GM10266 (cell line): Measurements from ENCODE around the gene ITGB8.

Experiments
- DNase-seq: peaks from one replicate; pipeline ENCODE4 v3.0.0; 2012; ENCODE audit errors: extremely low spot score
- TF ChIP-seq, protein P1 (sequence below): IDR thresholded peaks from 2 replicates; pipeline ENCODE4 v1.5.1; 2012; ENCODE audit warnings: mild to moderate bottlenecking, low read depth; ENCODE audit not compliant: control insufficient read depth, insufficient read depth; ENCODE audit errors: missing control alignments

ITGB8 gene

DNA sequence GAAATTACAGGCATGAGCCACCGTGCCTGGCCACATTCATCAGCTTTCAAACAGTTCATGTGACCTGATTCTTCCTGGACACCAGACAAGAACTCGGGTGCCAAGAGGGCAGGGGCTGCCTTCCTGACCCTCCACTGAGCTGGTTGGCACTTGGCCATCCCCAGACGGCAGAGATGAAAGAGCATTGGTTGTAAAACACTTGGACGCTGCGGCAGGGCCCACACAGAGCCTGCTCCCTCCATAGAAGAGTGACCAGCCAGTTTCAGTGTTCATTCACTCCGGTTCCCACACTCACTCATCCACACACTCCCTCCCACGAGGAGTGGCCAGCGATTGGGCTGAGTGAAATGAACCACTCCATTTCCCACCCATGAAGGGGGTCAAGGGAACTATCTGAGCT lies 112.3 kb downstream of the ITGB8 start:
- DNase-seq, result no peak
- TF ChIP-seq, protein P1, sequence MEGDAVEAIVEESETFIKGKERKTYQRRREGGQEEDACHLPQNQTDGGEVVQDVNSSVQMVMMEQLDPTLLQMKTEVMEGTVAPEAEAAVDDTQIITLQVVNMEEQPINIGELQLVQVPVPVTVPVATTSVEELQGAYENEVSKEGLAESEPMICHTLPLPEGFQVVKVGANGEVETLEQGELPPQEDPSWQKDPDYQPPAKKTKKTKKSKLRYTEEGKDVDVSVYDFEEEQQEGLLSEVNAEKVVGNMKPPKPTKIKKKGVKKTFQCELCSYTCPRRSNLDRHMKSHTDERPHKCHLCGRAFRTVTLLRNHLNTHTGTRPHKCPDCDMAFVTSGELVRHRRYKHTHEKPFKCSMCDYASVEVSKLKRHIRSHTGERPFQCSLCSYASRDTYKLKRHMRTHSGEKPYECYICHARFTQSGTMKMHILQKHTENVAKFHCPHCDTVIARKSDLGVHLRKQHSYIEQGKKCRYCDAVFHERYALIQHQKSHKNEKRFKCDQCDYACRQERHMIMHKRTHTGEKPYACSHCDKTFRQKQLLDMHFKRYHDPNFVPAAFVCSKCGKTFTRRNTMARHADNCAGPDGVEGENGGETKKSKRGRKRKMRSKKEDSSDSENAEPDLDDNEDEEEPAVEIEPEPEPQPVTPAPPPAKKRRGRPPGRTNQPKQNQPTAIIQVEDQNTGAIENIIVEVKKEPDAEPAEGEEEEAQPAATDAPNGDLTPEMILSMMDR, result no peak

DNA sequence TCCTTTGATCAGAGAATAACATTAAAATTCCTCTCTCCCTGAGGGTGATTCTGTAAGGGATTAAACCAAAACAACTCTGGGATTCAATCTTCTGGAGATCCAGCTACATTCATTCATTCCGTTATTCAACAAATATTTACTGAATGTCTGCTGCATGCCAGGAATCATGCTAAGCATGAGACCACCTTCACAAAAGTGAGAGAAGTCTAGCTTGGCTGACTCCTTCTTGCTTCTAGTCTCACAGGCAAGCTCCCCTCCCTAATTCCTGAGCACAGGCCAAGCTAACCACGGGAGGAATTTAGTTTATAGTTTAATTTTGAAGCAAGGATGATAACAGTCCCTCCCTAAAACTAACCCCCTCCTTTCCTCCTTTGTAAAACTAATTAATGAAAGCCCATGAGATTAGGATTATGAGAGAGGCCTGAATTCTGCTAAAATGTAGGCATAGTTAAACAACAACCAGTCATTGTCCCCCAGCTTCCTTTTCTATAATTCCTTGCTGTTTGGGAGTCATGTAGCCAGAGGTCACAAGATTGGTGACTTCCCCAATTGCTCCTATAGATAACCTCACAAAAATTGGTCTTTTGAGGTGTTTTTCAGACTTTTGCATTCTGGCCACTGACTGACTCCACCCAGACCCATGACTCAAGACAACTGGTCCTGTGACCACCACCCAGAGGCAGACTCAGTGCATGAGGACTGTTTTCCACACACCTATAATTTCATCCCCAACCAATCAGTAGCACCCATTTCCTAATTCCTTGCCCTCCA lies 113.5 kb downstream of the ITGB8 start:
- TF ChIP-seq, protein P1, result no peak
- no peak for DNase-seq

DNA sequence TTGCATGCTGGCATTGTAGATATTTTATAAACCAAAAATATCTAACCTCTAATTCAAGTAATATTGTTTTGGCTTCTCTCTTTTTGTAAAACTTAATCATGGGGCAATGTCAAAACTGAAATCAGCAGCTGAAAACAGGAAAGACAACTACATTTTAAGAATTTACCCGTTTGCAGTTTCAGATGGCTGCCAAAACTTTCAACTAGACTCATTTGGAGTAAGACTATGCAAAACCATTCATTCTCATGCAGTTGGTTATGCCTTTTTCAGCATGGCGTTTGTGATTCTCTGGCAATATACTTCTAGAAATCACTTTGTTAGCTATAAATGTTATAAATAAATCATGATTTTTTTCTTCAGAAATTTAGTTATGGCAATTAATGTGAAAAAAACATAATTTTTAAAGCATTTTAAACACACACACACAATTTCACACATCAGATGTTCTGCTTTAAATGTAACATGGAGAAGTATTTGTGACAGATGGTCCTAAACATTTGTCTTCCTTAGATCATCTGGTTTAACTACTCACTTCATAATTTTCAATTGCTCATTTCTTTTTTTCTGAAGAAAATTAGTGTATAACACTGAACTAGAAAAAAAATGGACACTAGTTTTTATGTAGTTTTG lies 116.4 kb downstream of the ITGB8 start:
- DNase-seq, result no peak
- TF ChIP-seq, protein P1, result no peak

DNA sequence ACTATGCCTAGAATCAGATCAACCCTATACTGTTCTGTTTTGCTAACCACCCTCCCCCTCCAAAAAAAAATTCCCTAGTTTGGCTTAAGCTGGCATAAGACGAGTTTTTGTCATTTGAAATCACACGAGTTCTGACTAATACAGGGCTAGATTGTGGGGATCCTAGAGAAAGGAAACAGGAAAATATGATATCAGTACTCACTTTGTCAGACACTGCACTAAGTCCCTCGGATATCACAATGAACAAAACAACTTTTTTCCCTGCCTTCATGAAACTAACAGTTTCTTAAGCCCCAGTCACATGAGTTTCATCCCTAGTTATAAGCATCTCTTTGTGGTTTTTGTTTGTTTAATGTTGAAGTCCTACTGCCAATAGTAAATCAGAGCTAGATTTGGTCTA lies 118.5 kb downstream of the ITGB8 start:
- no peak for DNase-seq
- TF ChIP-seq, protein P1, result no peak

DNA sequence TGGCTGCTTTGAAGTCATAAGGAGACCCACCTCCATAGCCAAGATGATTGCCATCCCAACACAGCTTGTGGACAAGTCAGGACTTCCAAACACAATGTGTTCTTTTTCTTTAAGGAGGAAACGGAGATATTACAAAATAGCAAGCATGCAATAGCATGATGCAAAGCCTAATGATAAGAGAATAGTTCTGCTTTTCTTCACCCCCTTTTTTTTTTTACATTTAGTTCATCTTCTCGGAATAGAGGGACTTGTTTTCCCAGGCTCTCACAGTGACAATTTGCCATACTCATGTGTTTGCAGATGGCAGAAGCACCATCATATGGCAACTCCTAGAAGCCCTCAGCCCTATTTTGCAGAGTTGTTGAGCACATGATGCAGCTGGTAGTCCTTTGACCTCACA lies 119.8 kb downstream of the ITGB8 start:
- TF ChIP-seq, protein P1, result no peak
- DNase-seq, result no peak

DNA sequence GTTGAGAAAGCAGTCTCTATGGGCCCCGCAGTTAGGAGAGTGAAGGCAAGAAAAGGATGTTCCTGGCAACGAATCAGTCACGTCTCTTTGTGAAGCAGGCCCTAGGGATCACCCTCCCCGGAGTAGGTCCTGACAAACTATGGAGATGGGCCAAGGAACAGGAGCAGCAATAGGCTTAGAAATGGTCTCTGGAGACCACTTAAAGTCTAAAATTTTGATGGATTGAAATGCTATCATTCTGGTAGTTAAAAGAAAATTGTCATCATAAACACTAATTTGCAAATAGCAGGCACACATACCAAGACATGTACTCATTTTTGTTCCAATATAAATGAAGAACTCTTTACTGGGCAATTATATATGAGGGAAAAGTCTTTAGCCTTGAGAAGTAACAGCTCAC lies 123.5 kb downstream of the ITGB8 start:
- TF ChIP-seq, protein P1, result no peak
- no peak for DNase-seq

DNA sequence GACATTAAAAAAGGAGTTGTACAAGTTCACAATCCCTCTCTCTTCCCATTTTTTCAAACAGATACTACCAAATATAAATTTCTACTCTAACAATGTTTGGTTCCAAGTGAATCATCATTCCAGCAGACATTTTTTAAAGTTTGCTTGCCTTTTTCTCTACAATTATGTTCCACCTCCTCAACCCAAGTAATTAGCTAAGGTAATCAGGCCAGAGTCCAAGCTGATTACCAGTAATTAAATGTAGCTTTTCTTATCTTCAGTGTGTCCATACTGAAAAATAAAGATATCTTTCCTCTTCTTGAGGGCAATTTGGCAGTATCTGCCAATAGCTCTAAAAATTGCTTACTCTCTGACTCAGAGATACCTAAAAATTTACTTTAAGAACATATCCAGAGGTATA lies 126.0 kb downstream of the ITGB8 start:
- no peak for DNase-seq
- TF ChIP-seq, protein P1, result no peak
